Ishikawa (cell line): ENCODE data around the gene ANKRD44.

Experiments used
- EGR1 ChIP-seq: IDR thresholded peaks from 2 replicates; pipeline ENCODE4 v1.6.1; 2012
- NFIC ChIP-seq: IDR thresholded peaks from 2 replicates; pipeline ENCODE4 v1.6.1; 2012
- RAD21 ChIP-seq: IDR thresholded peaks from 2 replicates; pipeline ENCODE4 v1.6.1; 2012; ENCODE audit warnings: low read depth
- TAF1 ChIP-seq: IDR thresholded peaks from 2 replicates; pipeline ENCODE4 v1.6.1; 2012; ENCODE audit warnings: low read depth, mild to moderate bottlenecking
- TCF12 ChIP-seq: IDR thresholded peaks from 2 replicates; pipeline ENCODE4 v1.6.1; 2012; ENCODE audit warnings: low read depth
- YY1 ChIP-seq: IDR thresholded peaks from 2 replicates; pipeline ENCODE4 v1.6.1; 2012; ENCODE audit warnings: low read depth
- ZBTB7A ChIP-seq: IDR thresholded peaks from 2 replicates; pipeline ENCODE4 v1.6.1; 2012; ENCODE audit warnings: low read depth
- TF ChIP-seq, protein P1 (sequence below): IDR thresholded peaks from 2 replicates; pipeline ENCODE4 v1.6.1; 2012
- TF ChIP-seq, protein P2 (sequence below): IDR thresholded peaks from 2 replicates; pipeline ENCODE4 v1.6.1; 2012; ENCODE audit warnings: low read depth, mild to moderate bottlenecking

DNA sequence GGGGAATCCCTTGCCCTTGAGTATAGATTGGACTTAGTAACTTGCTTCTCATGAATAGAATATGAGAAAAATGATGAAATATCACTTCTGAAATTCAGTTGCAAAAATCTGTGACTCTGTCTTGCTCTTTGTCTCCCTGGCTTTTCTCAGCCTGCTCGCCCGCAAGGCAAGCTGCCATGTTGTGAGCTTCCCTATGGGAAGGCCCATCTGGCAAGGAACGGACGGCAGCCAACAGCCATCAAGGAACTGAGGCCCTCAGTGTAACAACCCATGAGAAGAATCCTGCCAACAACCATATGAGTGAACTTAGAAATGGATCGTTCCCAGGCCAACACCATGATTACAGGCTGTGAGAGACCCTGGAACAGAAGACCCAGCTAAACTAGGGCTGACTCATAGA, 325.7 kb downstream of the ANKRD44 start:
- TF ChIP-seq YY1 (no peak), ZBTB7A (no peak), TAF1 (no peak), TCF12 (no peak), EGR1 (no peak), RAD21 (no peak), NFIC (no peak)
- TF ChIP-seq, protein P1, sequence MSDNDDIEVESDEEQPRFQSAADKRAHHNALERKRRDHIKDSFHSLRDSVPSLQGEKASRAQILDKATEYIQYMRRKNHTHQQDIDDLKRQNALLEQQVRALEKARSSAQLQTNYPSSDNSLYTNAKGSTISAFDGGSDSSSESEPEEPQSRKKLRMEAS = no peak
- TF ChIP-seq, protein P2, sequence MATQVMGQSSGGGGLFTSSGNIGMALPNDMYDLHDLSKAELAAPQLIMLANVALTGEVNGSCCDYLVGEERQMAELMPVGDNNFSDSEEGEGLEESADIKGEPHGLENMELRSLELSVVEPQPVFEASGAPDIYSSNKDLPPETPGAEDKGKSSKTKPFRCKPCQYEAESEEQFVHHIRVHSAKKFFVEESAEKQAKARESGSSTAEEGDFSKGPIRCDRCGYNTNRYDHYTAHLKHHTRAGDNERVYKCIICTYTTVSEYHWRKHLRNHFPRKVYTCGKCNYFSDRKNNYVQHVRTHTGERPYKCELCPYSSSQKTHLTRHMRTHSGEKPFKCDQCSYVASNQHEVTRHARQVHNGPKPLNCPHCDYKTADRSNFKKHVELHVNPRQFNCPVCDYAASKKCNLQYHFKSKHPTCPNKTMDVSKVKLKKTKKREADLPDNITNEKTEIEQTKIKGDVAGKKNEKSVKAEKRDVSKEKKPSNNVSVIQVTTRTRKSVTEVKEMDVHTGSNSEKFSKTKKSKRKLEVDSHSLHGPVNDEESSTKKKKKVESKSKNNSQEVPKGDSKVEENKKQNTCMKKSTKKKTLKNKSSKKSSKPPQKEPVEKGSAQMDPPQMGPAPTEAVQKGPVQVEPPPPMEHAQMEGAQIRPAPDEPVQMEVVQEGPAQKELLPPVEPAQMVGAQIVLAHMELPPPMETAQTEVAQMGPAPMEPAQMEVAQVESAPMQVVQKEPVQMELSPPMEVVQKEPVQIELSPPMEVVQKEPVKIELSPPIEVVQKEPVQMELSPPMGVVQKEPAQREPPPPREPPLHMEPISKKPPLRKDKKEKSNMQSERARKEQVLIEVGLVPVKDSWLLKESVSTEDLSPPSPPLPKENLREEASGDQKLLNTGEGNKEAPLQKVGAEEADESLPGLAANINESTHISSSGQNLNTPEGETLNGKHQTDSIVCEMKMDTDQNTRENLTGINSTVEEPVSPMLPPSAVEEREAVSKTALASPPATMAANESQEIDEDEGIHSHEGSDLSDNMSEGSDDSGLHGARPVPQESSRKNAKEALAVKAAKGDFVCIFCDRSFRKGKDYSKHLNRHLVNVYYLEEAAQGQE = no peak
